GM19193 (cell line): ENCODE results near the gene STARD10.

Experiments used
- POLR2A ChIP-seq: IDR thresholded peaks from 4 replicates; pipeline ENCODE4 v1.6.1; 2011; ENCODE audit not compliant: insufficient read depth, insufficient read length; ENCODE audit errors: extremely low read depth

The STARD10 gene

DNA sequence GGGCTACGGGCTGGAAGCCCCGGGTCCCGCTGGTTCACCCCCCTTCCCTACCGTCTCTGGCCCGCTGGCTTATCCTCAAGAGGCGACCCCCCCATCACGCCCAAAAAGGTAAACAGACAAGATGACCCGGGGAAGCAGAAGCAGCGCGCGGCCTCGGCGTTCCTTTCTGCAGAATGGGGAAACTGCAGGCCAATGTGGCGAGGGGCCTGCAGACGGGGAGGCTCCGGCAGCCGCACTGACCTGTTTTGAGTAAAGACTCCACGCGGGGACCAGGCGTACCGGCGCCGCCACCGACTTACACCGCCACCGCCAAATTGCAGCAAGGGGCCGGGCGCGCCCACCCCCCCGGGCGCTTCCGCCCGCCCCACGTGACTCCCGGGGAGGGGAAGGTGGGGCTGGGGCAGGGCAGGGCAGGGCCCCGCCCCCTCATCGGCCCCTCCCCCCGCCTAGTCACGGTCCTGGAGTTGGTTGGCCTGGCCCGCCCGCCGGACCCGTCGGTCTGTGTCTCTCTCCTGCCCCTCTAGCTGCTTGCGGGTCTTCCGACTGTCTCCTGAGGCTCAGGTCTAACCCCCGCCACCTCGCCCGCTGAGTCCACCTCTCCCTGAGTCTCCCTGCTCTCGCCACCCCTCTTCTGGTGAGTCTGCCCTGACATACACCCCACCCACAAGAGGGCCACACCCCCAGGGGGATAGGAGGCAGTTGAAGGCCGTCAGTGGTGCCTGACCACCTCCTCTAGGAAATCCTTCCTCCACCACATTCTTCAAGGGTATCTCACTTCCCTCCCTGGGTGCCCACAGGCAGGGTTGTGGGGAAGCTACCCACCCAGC is 41.5 kb downstream of the STARD10 start, which contains the start of gene ARAP1:
TSS of gene ARAP1 (minus strand) at position 321 of the 827 bp plus-strand sequence. CDS start 25,280 bp downstream, outside the sequence.
- peak; percentile 47 for TF ChIP-seq POLR2A

DNA sequence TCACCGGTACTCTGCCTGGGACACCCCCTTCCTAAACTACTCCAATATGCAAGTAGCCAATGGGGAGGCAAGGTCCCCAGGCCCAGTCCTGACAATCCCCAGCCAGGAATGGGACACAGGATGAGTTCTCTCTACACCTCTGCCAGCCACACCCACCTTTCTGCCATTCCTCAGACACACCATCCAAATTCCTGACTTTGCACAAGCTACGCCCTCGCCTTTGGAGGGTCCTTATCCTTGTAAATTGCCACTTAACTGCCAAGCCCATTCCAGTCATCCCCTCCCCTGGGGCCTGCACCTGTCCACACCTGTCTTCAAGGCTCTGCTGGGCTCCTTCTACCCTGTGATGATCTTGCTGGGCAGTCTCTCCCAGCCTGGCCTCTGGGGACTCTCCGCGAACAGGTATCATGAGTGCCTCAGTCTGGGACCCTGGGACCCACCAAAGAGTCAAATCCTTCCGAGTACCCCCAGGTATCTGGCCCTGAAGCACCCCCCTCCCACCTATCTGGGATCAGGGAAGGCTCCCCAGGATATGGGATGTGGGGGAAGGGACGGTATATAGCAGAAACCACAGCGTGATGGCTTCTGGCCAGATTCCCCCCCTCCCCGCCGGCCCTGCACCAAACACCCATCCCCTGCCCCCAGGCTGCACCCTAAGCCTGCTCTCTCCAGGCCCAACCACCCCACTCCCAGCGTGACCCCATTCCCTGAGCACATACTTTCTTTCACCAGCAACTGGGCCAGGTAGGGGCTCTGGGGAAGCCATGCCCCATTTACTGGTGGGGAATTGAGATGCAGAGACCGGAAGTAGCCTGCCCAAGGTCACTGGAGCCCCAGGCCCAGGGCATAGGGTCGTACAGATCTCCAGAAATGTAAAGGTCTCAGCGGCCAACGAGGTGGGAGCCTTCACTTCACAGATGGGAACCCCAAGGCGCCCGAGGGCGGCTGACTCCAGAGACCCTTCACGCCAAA is 42.4 kb downstream of the STARD10 start:
- TF ChIP-seq POLR2A, result no peak

DNA sequence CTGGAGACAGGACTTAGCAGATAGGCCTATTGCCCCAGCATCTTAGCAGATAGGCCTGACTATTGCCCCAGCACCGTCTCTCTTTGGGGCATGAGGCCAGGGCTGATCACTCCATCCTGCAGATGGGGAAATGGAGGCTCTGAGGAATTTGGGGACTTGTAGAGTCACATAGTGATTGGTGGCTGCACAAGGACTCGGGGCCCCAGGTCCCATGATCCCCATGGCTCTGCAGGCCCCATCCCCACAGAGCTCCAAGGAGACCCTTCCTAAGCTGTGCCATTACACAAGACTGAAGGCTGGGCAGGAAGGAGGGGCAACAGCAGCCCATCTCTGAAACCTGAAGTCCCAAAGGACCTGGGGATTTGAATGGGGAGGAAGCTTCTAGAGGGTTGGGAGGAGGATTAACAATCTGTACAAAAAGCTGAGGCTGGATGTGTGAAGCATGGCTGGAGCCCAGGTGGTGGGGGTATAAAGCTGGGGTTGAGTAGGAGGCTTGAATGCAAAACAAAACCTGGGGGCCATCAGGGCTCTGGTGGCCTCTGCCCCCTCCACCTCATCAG is 43.2 kb downstream of the STARD10 start:
- no peak for TF ChIP-seq POLR2A

DNA sequence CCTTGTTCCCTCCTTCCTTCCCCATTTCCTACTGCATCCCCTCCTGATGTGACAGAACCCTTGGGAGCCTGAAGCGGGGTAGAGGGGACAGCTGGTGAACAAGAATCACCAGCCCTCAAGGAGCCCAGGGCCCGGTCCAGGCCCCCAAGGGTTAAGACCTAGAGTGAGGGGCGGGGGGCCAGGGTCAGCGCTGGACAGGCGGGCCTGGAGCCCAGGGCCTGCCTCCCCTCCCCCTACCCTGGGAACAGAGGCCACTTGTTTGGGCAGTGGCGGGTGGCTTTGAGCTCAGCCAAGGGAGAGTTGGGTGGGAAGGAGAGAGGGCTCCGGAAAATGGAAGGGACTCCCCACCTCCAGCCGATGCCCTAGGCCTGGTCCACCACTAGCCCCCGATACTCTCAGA is 43.8 kb downstream of the STARD10 start:
- no peak for TF ChIP-seq POLR2A

DNA sequence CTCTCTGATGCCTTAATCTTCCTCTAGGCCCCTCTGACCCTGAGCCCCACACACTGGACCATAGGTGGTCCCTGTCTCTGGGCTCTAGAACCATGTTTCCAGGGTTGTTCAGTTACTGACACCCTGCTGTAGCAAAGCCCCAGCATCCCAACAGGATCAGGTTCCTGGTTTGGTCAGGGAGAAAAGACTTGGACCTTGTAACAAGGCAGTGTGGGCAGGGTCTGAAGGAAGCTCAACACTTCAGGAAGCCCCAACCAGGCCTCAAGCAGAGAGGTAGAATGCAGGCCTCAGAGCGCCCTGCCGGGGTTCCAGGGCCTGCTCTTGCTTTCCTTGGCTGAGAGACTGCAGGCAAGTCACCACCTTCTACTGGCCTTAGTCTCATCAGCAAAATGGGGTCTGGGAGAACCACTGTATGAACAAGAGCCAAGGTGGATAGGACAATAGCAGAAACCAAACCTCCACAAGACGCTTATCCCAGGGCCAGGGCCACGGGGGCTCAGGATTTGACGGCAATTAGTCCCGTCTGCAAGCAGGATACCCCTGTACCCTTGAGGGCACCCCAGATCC is 46.5 kb downstream of the STARD10 start:
- TF ChIP-seq POLR2A, result no peak

DNA sequence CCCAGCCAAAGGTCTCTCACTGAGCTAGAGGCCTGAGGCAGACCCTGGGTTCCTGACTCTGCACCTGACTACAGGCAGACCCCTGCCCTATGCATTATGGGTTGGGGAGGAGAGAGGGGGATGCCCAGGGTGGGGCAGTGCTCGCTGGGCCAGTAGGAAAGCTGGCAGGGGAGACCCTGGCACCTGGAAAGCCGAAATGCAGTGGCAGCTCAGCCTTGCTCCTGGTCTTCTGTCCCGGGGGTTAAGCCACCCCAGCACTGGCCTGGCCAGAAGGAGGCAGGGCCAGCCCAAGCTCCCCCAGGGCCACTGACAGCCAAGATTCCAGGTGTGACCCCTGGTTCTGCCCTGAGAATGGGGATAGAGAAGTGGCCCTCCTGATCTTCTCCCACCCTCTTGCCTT is 47.0 kb downstream of the STARD10 start:
- no peak for TF ChIP-seq POLR2A

DNA sequence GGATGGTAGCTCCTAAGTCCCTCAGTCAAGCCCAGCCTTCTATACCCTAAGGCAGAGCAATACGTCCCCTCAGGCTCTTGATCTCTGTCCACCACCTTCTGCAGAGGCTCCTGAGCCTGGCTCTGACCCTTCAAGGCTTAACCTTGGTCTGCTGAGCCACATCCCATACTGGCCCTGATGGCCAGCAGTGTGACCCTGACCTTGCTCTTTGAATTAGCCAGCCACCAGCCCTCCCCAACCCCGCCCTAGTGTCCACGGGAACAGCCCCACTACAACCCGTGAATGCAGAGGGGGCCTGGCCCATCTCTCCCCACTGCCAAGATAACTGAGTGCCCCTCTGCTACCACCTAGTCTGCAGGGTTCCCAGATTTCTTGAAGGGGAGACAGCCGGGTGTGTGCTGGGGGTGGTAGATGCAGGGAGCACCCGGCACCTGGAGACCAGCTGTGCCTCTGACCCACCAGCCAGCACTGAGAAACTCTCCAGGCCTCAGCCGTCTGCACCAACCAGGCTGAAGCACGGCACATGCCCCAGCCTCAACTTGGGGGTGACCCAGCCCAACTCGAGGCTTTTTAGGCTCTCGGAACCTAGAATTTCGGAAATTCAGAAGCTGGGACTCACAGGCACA is 47.8 kb downstream of the STARD10 start:
- no peak for TF ChIP-seq POLR2A

DNA sequence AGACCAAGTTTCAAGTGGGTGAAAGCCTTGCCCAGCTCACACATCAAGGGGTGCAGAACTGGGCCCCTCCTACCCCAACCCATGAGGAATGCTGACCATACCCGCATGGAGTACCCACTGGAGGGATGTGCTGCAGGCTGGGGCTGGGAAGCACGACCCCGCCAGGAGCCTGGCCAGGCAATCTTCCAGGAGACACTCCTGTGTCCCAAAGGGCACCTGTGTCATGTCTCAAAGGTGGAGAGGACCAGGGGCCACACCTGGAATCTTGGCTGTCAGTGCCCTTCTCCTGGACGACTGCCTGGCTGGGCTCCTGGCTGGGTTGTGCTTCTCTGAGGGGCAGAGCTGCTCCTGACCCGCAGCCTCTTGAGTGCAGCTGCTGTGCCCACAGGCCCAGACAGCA is 48.3 kb downstream of the STARD10 start:
- TF ChIP-seq POLR2A, result no peak

DNA sequence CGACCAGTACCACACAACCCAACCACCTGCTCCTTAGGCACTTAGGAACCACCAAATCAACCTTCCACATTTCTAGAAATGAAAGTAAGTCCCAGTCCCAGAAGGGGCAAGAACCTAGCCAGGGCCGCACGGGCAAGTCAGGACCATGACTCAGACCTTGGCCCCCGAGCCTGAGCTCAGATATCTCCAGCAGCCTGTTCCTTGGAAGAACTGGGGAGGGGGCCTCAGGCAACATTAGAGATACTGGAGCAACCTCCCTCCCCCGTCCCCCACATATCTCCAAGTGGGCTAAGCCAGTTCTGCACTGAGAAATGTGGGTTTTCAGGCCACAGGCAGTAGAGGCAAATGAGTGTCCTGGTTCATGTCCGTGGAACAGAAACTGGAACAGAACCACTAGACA is 49.4 kb downstream of the STARD10 start:
- no peak for TF ChIP-seq POLR2A

DNA sequence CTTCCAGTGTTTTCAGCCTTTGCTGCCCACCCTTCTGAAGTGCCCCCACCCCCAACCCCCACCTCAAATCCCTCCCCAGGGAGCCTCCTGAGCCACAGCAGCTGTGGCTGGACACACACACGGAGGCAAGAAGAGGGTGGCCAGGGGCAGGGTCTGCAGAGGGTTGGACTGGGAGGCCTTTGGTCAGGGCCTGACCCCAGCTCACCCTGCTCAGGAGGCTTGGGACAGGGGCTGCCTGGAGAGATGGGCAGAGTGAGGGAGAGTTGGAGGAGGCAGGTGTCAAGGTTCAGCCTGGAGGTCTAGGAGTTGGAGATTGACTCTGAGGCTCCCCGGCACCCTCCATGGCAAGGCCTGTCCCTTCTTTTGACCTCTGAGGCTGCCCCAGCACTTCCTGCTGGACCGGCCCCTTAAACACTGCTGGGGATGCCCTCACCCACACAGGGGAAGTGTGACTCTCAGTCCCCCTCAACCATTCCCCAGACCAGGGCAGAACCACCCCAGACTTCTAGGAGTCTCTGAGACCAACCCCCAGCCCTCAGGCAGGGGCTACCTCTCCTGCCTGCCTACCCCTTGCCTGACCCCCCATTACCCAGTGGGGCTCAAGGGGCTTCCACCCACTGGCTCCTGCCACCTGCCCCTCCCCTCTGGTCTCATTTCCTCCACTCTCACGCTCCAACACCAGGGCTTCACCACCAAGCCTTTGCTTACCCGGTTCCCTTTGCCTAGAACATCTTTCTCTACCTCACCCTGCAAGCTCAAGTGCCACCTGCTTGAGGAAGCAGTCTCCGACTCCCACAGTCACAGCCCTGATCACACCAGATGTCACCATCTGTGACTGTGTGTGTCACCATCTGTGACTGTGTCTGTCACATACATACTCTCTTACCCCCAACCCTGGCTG is 50.3 kb downstream of the STARD10 start:
- TF ChIP-seq POLR2A, result no peak

DNA sequence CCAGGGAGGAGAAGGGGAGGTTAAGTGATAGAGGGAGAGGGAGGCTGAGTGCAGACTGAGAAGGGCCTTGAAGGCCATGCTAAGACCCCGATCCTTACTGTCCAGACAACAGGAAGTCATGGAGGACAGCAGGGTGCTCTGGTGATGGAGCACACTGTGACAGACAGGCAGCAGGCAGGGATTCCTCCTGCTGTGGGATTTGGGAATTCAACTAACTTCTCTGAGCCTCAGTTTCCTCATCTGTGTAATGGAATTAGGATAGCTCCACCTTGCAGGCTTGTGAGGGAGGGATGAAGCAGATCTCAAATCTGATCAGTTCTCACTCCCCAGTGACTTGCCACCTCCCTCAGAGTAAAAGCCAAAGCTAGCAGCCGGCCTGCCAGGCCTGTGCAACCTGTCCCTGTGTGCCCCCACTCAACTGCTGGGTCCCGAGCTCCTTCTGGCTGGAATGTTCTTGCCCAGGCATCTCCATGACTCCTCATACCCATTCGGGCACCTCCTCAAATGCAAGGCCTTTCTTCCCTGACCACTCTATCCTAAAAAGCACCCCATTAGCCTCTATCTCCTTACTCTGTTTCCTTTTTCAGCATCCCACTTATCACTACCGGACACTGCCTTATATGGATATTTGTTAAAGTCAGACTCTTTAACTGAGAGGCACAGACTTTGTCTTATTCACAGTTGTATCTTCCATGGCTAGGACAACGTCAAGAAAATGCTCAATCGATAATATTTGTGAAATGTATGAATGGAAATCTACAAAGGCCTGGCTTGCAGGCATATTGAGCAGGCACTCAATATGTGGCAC is 51.1 kb downstream of the STARD10 start:
- TF ChIP-seq POLR2A, result no peak

DNA sequence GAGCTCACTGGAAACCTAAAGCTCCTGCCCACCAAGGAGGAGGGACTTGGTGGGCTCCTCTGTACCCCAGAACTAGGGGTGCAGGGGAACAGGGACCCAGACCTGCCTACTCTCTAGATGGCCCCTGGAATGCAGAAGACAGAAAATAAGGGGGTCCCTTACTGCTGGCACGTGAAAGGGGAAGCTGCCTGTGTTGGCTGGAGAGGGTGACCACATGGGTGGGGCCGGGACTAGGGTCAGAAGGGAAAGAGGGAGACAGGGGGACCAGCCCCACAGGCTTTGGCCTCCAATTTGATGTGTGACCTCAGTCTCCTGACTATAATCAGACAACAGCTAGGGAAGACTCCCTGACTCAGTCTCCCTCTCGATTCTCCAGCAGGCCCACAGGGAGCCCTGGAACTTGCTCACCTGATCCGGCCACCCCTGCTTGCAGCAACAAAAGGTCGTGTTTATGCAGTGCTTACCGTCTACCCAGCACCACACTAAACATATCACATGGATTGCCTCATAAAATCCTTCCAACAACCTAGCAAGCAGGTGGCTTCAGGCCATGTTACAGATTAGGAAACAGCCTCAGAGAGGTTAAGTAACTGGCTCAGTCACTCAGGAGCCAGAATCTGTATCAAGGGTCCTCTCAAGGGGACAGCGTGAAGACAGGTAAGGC is 51.9 kb downstream of the STARD10 start:
- TF ChIP-seq POLR2A, result no peak

DNA sequence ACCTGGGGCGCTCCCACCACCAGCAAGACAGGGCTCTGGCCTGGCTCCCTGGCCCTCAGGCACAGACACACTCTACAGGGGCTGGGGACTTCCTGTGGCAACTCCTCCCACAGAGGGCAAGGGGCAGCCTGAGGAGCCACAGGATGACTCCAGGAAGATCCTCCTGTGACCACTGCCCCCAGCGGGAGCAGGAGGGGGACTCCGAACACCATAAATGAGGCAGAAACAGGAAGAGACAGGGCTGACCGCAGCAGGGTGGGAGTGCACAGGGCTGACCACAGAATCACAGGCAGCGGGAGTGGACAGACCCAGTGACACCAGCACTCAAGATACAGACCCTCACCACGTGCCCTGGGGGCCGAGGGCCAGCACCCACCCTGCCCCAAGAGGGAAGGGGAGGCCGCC is 52.4 kb downstream of the STARD10 start:
- peak; percentile 10 for TF ChIP-seq POLR2A
